ENCODE measurements around the gene ITGAE.

ITGAE gene

GRCh38 chr17:3766779-3767178 lies 34.2 kb downstream of the ITGAE start:
- no peak overlapping the region for H3K9ac ChIP-seq (ENCODE audit: low read depth, low read length)
- no peaks in the 10 kb centered on the region for H3K36me3 ChIP-seq (ENCODE audit: insufficient read depth, low read length)
- no peaks in the 10 kb centered on the region for H3K4me1 ChIP-seq (ENCODE audit: insufficient read depth, low read length)
- H3K27ac ChIP-seq (ENCODE audit: low read depth, low read length), result no peak overlapping the region
- WGBS, result 97% methylated on average over 8 of the region's 8 CpGs
- H3K9me3 ChIP-seq (ENCODE audit: insufficient read depth, low read depth, low read length), result no peaks in the 10 kb centered on the region
- H3K27me3 ChIP-seq (ENCODE audit: insufficient read depth, low read length), result no peaks in the 10 kb centered on the region
- H3K4me3 ChIP-seq (ENCODE audit: low read length), result no peak overlapping the region

- H3K9me3 ChIP-seq (ENCODE audit: insufficient read depth, low read depth, low read length), result no peaks in the 10 kb centered on the region
- H3K9ac ChIP-seq (ENCODE audit: low read depth, low read length), result no peak overlapping the region
- no peaks in the 10 kb centered on the region for H3K4me1 ChIP-seq (ENCODE audit: insufficient read depth, low read length)
- H3K4me3 ChIP-seq (ENCODE audit: low read length), result no peak overlapping the region
- H3K36me3 ChIP-seq (ENCODE audit: insufficient read depth, low read length), result no peaks in the 10 kb centered on the region
- no peak overlapping the region for H3K27ac ChIP-seq (ENCODE audit: low read depth, low read length)
- H3K27me3 ChIP-seq (ENCODE audit: insufficient read depth, low read length), result no peaks in the 10 kb centered on the region
- WGBS, result 92% methylated on average over 9 of the region's 9 CpGs
These were observed 35.0 kb downstream of the ITGAE start for GRCh38 chr17:3765981-3766380.

- Histone ChIP-seq H3K9me3 (ENCODE audit: insufficient read depth, low read depth, low read length) (peaks cover 4% of the 10 kb centered on the region; the same call in 1 of the 2 replicates), H3K4me3 (ENCODE audit: low read length) (no peak overlapping the region), H3K27ac (ENCODE audit: low read depth, low read length) (no peak overlapping the region), H3K9ac (ENCODE audit: low read depth, low read length) (no peak overlapping the region), H3K36me3 (ENCODE audit: insufficient read depth, low read length) (no peaks in the 10 kb centered on the region), H3K27me3 (ENCODE audit: insufficient read depth, low read length) (no peaks in the 10 kb centered on the region), H3K4me1 (ENCODE audit: insufficient read depth, low read length) (no peaks in the 10 kb centered on the region)
- WGBS, result 86% methylated on average over 3 of the region's 3 CpGs
These were observed 37.2 kb downstream of the ITGAE start for GRCh38 chr17:3763777-3764170.

GRCh38 chr17:3762922-3763776 lies 37.8 kb downstream of the ITGAE start:
- H3K4me3 ChIP-seq (ENCODE audit: low read length), result no peak overlapping the region
- no peaks in the 10 kb centered on the region for H3K36me3 ChIP-seq (ENCODE audit: insufficient read depth, low read length)
- no peaks in the 10 kb centered on the region for H3K4me1 ChIP-seq (ENCODE audit: insufficient read depth, low read length)
- no peaks in the 10 kb centered on the region for H3K27me3 ChIP-seq (ENCODE audit: insufficient read depth, low read length)
- 96% methylated on average over 11 of the region's 14 CpGs for WGBS
- no peak overlapping the region for H3K9ac ChIP-seq (ENCODE audit: low read depth, low read length)
- H3K27ac ChIP-seq (ENCODE audit: low read depth, low read length), result no peak overlapping the region
- peaks cover 4% of the 10 kb centered on the region; the same call in 1 of the 2 replicates for H3K9me3 ChIP-seq (ENCODE audit: insufficient read depth, low read depth, low read length)

- H3K4me1 ChIP-seq (ENCODE audit: insufficient read depth, low read length), result no peaks in the 10 kb centered on the region
- peaks cover 4% of the 10 kb centered on the region; the same call in 1 of the 2 replicates for H3K9me3 ChIP-seq (ENCODE audit: insufficient read depth, low read depth, low read length)
- H3K27ac ChIP-seq (ENCODE audit: low read depth, low read length), result no peak overlapping the region
- H3K36me3 ChIP-seq (ENCODE audit: insufficient read depth, low read length), result no peaks in the 10 kb centered on the region
- H3K27me3 ChIP-seq (ENCODE audit: insufficient read depth, low read length), result no peaks in the 10 kb centered on the region
- 90% methylated on average over 16 of the region's 16 CpGs for WGBS
- no peak overlapping the region for H3K4me3 ChIP-seq (ENCODE audit: low read length)
- H3K9ac ChIP-seq (ENCODE audit: low read depth, low read length), result no peak overlapping the region
These were observed 39.0 kb downstream of the ITGAE start for GRCh38 chr17:3761918-3762380.

- Histone ChIP-seq H3K27ac (ENCODE audit: low read depth, low read length) (no peak overlapping the region), H3K9me3 (ENCODE audit: insufficient read depth, low read depth, low read length) (peaks cover 4% of the 10 kb centered on the region; the same call in 1 of the 2 replicates), H3K9ac (ENCODE audit: low read depth, low read length) (no peak overlapping the region), H3K4me3 (ENCODE audit: low read length) (no peak overlapping the region), H3K4me1 (ENCODE audit: insufficient read depth, low read length) (no peaks in the 10 kb centered on the region), H3K27me3 (ENCODE audit: insufficient read depth, low read length) (no peaks in the 10 kb centered on the region), H3K36me3 (ENCODE audit: insufficient read depth, low read length) (no peaks in the 10 kb centered on the region)
- WGBS, result 87% methylated on average over 21 of the region's 23 CpGs
These were observed 39.7 kb downstream of the ITGAE start for GRCh38 chr17:3761036-3761917.

GRCh38 chr17:3759597-3760216 lies 41.3 kb downstream of the ITGAE start:
- H3K36me3 ChIP-seq (ENCODE audit: insufficient read depth, low read length), result no peaks in the 10 kb centered on the region
- H3K9me3 ChIP-seq (ENCODE audit: insufficient read depth, low read depth, low read length), result peaks cover 4% of the 10 kb centered on the region; the same call in 1 of the 2 replicates
- H3K4me1 ChIP-seq (ENCODE audit: insufficient read depth, low read length), result no peaks in the 10 kb centered on the region
- H3K27ac ChIP-seq (ENCODE audit: low read depth, low read length), result no peak overlapping the region
- H3K4me3 ChIP-seq (ENCODE audit: low read length), result no peak overlapping the region
- no peak overlapping the region for H3K9ac ChIP-seq (ENCODE audit: low read depth, low read length)
- no peaks in the 10 kb centered on the region for H3K27me3 ChIP-seq (ENCODE audit: insufficient read depth, low read length)
- 85% methylated on average over 6 of the region's 6 CpGs for WGBS

GRCh38 chr17:3755335-3756030 lies 45.5 kb downstream of the ITGAE start:
- H3K27ac ChIP-seq (ENCODE audit: low read depth, low read length), result peak overlapping the region; percentile 18; the same call in 1 of the 2 replicates
- H3K4me3 ChIP-seq (ENCODE audit: low read length), result peak overlapping the region; percentile 57
- H3K9ac ChIP-seq (ENCODE audit: low read depth, low read length), result peak overlapping the region; percentile 49
- no peaks in the 10 kb centered on the region for H3K27me3 ChIP-seq (ENCODE audit: insufficient read depth, low read length)
- no peaks in the 10 kb centered on the region for H3K4me1 ChIP-seq (ENCODE audit: insufficient read depth, low read length)
- peaks cover 4% of the 10 kb centered on the region; the same call in 1 of the 2 replicates for H3K9me3 ChIP-seq (ENCODE audit: insufficient read depth, low read depth, low read length)
- H3K36me3 ChIP-seq (ENCODE audit: insufficient read depth, low read length), result no peaks in the 10 kb centered on the region
- whole genome bisulfite sequencing, result 54% methylated on average over 19 of the region's 20 CpGs

- peak overlapping the region; percentile 57 for H3K4me3 ChIP-seq (ENCODE audit: low read length)
- H3K9ac ChIP-seq (ENCODE audit: low read depth, low read length), result peak overlapping the region; percentile 49
- H3K27me3 ChIP-seq (ENCODE audit: insufficient read depth, low read length), result no peaks in the 10 kb centered on the region
- H3K9me3 ChIP-seq (ENCODE audit: insufficient read depth, low read depth, low read length), result peaks cover 4% of the 10 kb centered on the region; the same call in 1 of the 2 replicates
- H3K4me1 ChIP-seq (ENCODE audit: insufficient read depth, low read length), result no peaks in the 10 kb centered on the region
- peak overlapping the region; percentile 18; the same call in 1 of the 2 replicates for H3K27ac ChIP-seq (ENCODE audit: low read depth, low read length)
- 17% methylated on average over 55 of the region's 56 CpGs for WGBS
- no peaks in the 10 kb centered on the region for H3K36me3 ChIP-seq (ENCODE audit: insufficient read depth, low read length)
These were observed 46.3 kb downstream of the ITGAE start for GRCh38 chr17:3754458-3755334.

GRCh38 chr17:3754066-3754457 lies 46.9 kb downstream of the ITGAE start:
- Histone ChIP-seq H3K27me3 (ENCODE audit: insufficient read depth, low read length) (no peaks in the 10 kb centered on the region), H3K4me1 (ENCODE audit: insufficient read depth, low read length) (no peaks in the 10 kb centered on the region), H3K4me3 (ENCODE audit: low read length) (no peak overlapping the region), H3K27ac (ENCODE audit: low read depth, low read length) (no peak overlapping the region), H3K9ac (ENCODE audit: low read depth, low read length) (no peak overlapping the region), H3K9me3 (ENCODE audit: insufficient read depth, low read depth, low read length) (no peaks in the 10 kb centered on the region), H3K36me3 (ENCODE audit: insufficient read depth, low read length) (no peaks in the 10 kb centered on the region)
- WGBS, result 92% methylated on average over 15 of the region's 18 CpGs

All from HUES64 (cell line).